Activated CD4-positive, alpha-beta T cell treated with anti-CD3 and anti-CD28 coated beads for 36 hours (primary cell): Measurements from ENCODE around the gene OARD1. TPM values are rescaled to one million over a fixed set of nuclear protein-coding genes. Genes with fewer than 3 reads are reported as not detected.
A peak's percentile ranks its signal among the peaks of the same experiment; 100 is the strongest.

Source experiments
- ATAC-seq: fragments of 200-7000 bp; cut with Tn5 transposase; one replicate; pipeline ENCODE4 v1.10.0; 2021; ENCODE audit warnings: mild to moderate bottlenecking, moderate library complexity
- CTCF ChIA-PET: fragments of 350-600 bp; sonication (Branson Sonifier 250); formaldehyde crosslinking; loops from one replicate; lab custom pipeline; 2021; ENCODE audit warnings: antibody characterized with exemption; lab: Charles Lee
- POLR2A ChIA-PET: fragments of 350-600 bp; sonication (Branson Sonifier 250); formaldehyde crosslinking; loops from one replicate; lab custom pipeline; 2021; ENCODE audit warnings: antibody characterized with exemption, inconsistent platforms; lab: Charles Lee
- DNase-seq: peaks from one replicate; pipeline ENCODE4 v3.0.0-alpha.2; 2020
- H3K27ac Mint-ChIP-seq: one replicate; pipeline ENCODE4 v1.8.0; 2021; ENCODE audit warnings: mixed read lengths
- H3K27me3 Mint-ChIP-seq: one replicate; pipeline ENCODE4 v1.8.0; 2021; ENCODE audit warnings: mixed read lengths
- H3K36me3 Mint-ChIP-seq: one replicate; pipeline ENCODE4 v1.8.0; 2021; ENCODE audit warnings: low read depth, mixed read lengths
- H3K4me1 Mint-ChIP-seq: one replicate; pipeline ENCODE4 v1.8.0; 2021; ENCODE audit warnings: mixed read lengths
- H3K4me3 Mint-ChIP-seq: one replicate; pipeline ENCODE4 v1.8.0; 2021; ENCODE audit warnings: mild to moderate bottlenecking, moderate library complexity, mixed read lengths
- H3K9me3 Mint-ChIP-seq: one replicate; pipeline ENCODE4 v1.8.0; 2021; ENCODE audit warnings: low read depth, mixed read lengths
- intact Hi-C, 2 experiments: fragments of 100-400 bp; cut with DNase I in 1 of 2; cut with micrococcal nuclease in 1 of 2; formaldehyde crosslinking; loops; one replicate each; pipeline versions ENCODE4 v1.14.2 to v1.15.1; 2022 to 2024; cut with DNase I, micrococcal nuclease
- total RNA-seq, 2 experiments: library from RNA; stranded (reverse); gene quantifications; one replicate each; pipeline ENCODE4 v1.2.3, GENCODE V29; 2021

The OARD1 gene
- total RNA-seq, 2 experiments from 2014 or later: 35.3 to 45.1 TPM

GRCh38 chr6:41092421-41093140 is 20.4 kb upstream of the OARD1 start:
- H3K4me1 Mint-ChIP-seq: no peaks in the 10 kb centered on the region
- no peak overlapping the region for H3K27ac Mint-ChIP-seq
- no peak overlapping the region for H3K4me3 Mint-ChIP-seq
- H3K36me3 Mint-ChIP-seq: peaks cover 59% of the 10 kb centered on the region
- DNase-seq: no peak
- H3K9me3 Mint-ChIP-seq: no peaks in the 10 kb centered on the region
- ChIA-PET POLR2A (no interaction called here), CTCF (interaction anchor here (0.9 to 2.3 kb wide), 7 partner anchors 9 to 225 kb away, joined by 3 to 15 read pairs (median 5); no protein-coding TSS in a partner anchor)
- peak; percentile 36 for ATAC-seq
- intact Hi-C loops: loop anchor here (1.0 to 5.0 kb wide), 3 partner anchors 90 to 225 kb away; no protein-coding TSS in a partner anchor
- H3K27me3 Mint-ChIP-seq: no peaks in the 10 kb centered on the region

- Mint-ChIP-seq H3K36me3 (peaks cover 47% of the 10 kb centered on the region), H3K4me1 (no peaks in the 10 kb centered on the region), H3K27ac (no peak overlapping the region), H3K9me3 (no peaks in the 10 kb centered on the region), H3K27me3 (no peaks in the 10 kb centered on the region), H3K4me3 (no peak overlapping the region)
- DNase-seq (no peak), ATAC-seq (no peak)
- intact Hi-C loops: loop anchor here in 1 of 2 experiments (5.0 kb wide), 2 partner anchors 91 to 226 kb away; no protein-coding TSS in a partner anchor
- ChIA-PET CTCF (interaction anchor here (0.6 to 2.3 kb wide), 5 partner anchors 8 to 227 kb away, joined by 3 to 15 read pairs (median 4); no protein-coding TSS in a partner anchor), POLR2A (no interaction called here)
Observed at GRCh38 chr6:41090841-41091761, 18.9 kb upstream of the OARD1 start.

- H3K27ac Mint-ChIP-seq: no peak overlapping the region
- H3K4me1 Mint-ChIP-seq: peaks cover 7% of the 10 kb centered on the region
- H3K36me3 Mint-ChIP-seq: peaks cover 48% of the 10 kb centered on the region
- no peaks in the 10 kb centered on the region for H3K27me3 Mint-ChIP-seq
- ATAC-seq (no peak), DNase-seq (no peak)
- intact Hi-C loops: no loop called here
- ChIA-PET CTCF (interaction anchor here (0.7 to 1.5 kb wide), 2 partner anchors 42 to 94 kb away, joined by 4 read pairs; no protein-coding TSS in a partner anchor), POLR2A (interaction anchor here (1.2 kb wide), 1 partner anchor 15 kb away, joined by 5 read pairs; no protein-coding TSS in a partner anchor)
- H3K9me3 Mint-ChIP-seq: no peaks in the 10 kb centered on the region
- no peak overlapping the region for H3K4me3 Mint-ChIP-seq
Observed at GRCh38 chr6:41088451-41088850, 16.3 kb upstream of the OARD1 start.

- ATAC-seq (no peak), DNase-seq (no peak)
- ChIA-PET CTCF (interaction anchor here (1.0 kb wide), 1 partner anchor 10 kb away, joined by 3 read pairs; no protein-coding TSS in a partner anchor), POLR2A (interaction anchor here (0.6 kb wide), 1 partner anchor 36 kb away, joined by 11 read pairs; no protein-coding TSS in a partner anchor)
- Mint-ChIP-seq H3K27me3 (no peaks in the 10 kb centered on the region), H3K36me3 (peaks cover 48% of the 10 kb centered on the region), H3K4me3 (no peak overlapping the region), H3K9me3 (no peaks in the 10 kb centered on the region), H3K4me1 (peaks cover 29% of the 10 kb centered on the region), H3K27ac (no peak overlapping the region)
- intact Hi-C loops: no loop called here
Observed at GRCh38 chr6:41085182-41085581, 13.0 kb upstream of the OARD1 start.

GRCh38 chr6:41083072-41083471 is 10.9 kb upstream of the OARD1 start:
- intact Hi-C loops: no loop called here
- no peaks in the 10 kb centered on the region for H3K9me3 Mint-ChIP-seq
- no peak overlapping the region for H3K4me3 Mint-ChIP-seq
- ATAC-seq (no peak), DNase-seq (no peak)
- ChIA-PET POLR2A (no interaction called here), CTCF (interaction anchor here (1.3 to 1.8 kb wide), 2 partner anchors 9 to 99 kb away, joined by 3 to 5 read pairs; no protein-coding TSS in a partner anchor)
- peaks cover 59% of the 10 kb centered on the region for H3K36me3 Mint-ChIP-seq
- H3K4me1 Mint-ChIP-seq: peaks cover 47% of the 10 kb centered on the region
- no peak overlapping the region for H3K27ac Mint-ChIP-seq
- no peaks in the 10 kb centered on the region for H3K27me3 Mint-ChIP-seq

GRCh38 chr6:41080621-41081020 is 8.5 kb upstream of the OARD1 start:
- Mint-ChIP-seq H3K27ac (peak overlapping the region; percentile 91), H3K9me3 (no peaks in the 10 kb centered on the region), H3K36me3 (peaks cover 57% of the 10 kb centered on the region), H3K27me3 (no peaks in the 10 kb centered on the region), H3K4me1 (peaks cover 62% of the 10 kb centered on the region), H3K4me3 (peak overlapping the region; percentile 45)
- ATAC-seq (peak; percentile 74), DNase-seq (peak; percentile 20)
- ChIA-PET POLR2A (no interaction called here), CTCF (interaction anchor here (1.1 to 2.2 kb wide), 2 partner anchors 9 to 12 kb away, joined by 3 to 11 read pairs; no protein-coding TSS in a partner anchor)
- intact Hi-C loops: no loop called here

GRCh38 chr6:41079080-41079479 is 6.9 kb upstream of the OARD1 start:
- Mint-ChIP-seq H3K36me3 (peaks cover 60% of the 10 kb centered on the region), H3K4me3 (no peak overlapping the region)
- CTCF ChIA-PET: interaction anchor here (0.6 to 2.2 kb wide), 5 partner anchors 10 to 111 kb away, joined by 3 to 11 read pairs (median 3); no protein-coding TSS in a partner anchor

GRCh38 chr6:41078101-41078500 is 5.9 kb upstream of the OARD1 start:
- Mint-ChIP-seq H3K9me3 (no peaks in the 10 kb centered on the region), H3K36me3 (peaks cover 58% of the 10 kb centered on the region), H3K27ac (peak overlapping the region; percentile 24), H3K27me3 (no peaks in the 10 kb centered on the region), H3K4me1 (peaks cover 74% of the 10 kb centered on the region), H3K4me3 (no peak overlapping the region)
- POLR2A ChIA-PET: no interaction called here
- CTCF ChIA-PET: no interaction called here
- ATAC-seq (no peak), DNase-seq (no peak)
- intact Hi-C loops: loop anchor here in 1 of 2 experiments (10.0 kb wide), 1 partner anchor 107 kb away; no protein-coding TSS in a partner anchor

More at GRCh38 chr6:41079080-41079479, 6.9 kb upstream of the OARD1 start:
- Mint-ChIP-seq H3K9me3 (no peaks in the 10 kb centered on the region), H3K4me1 (peaks cover 75% of the 10 kb centered on the region), H3K27me3 (no peaks in the 10 kb centered on the region), H3K27ac (peak overlapping the region; percentile 72)
- no peak for DNase-seq
- no peak for ATAC-seq
- intact Hi-C loops: loop anchor here in 1 of 2 experiments (10.0 kb wide), 1 partner anchor 106 kb away; no protein-coding TSS in a partner anchor
- POLR2A ChIA-PET: no interaction called here

- ATAC-seq (no peak), DNase-seq (no peak)
- Mint-ChIP-seq H3K9me3 (no peaks in the 10 kb centered on the region), H3K4me3 (no peak overlapping the region), H3K4me1 (peaks cover 68% of the 10 kb centered on the region), H3K27me3 (no peaks in the 10 kb centered on the region), H3K36me3 (peaks cover 52% of the 10 kb centered on the region), H3K27ac (peak overlapping the region; percentile 43)
- intact Hi-C loops: loop anchor here in 1 of 2 experiments (10.0 kb wide), 1 partner anchor 107 kb away; no protein-coding TSS in a partner anchor
- CTCF ChIA-PET: no interaction called here
- POLR2A ChIA-PET: no interaction called here
Observed at GRCh38 chr6:41077536-41077935, 5.4 kb upstream of the OARD1 start.

- ATAC-seq: no peak
- no peaks in the 10 kb centered on the region for H3K9me3 Mint-ChIP-seq
- H3K4me3 Mint-ChIP-seq: peak overlapping the region; percentile 94
- intact Hi-C loops: loop anchor here in 1 of 2 experiments (10.0 kb wide), 1 partner anchor 109 kb away; no protein-coding TSS in a partner anchor
- no peaks in the 10 kb centered on the region for H3K27me3 Mint-ChIP-seq
- peaks cover 63% of the 10 kb centered on the region for H3K4me1 Mint-ChIP-seq
- ChIA-PET CTCF (interaction anchor here (0.5 to 1.8 kb wide), 9 partner anchors 9 to 712 kb away, joined by 3 to 5 read pairs (median 3); partner anchors contain the start of genes APOBEC2 and TOMM6), POLR2A (interaction anchor here (0.6 kb wide), 1 partner anchor 234 kb away, joined by 5 read pairs; no protein-coding TSS in a partner anchor)
- H3K27ac Mint-ChIP-seq: peak overlapping the region; percentile 98
- no peak for DNase-seq
- peaks cover 53% of the 10 kb centered on the region for H3K36me3 Mint-ChIP-seq
Observed at GRCh38 chr6:41075651-41076626, 3.8 kb upstream of the OARD1 start.
